NCI-H187 (cell line): ENCODE measurements around the gene ARID5B.

ENCODE experiments used
- DNase-seq, 2 experiments: peaks; one replicate each; lab custom pipeline; 2025; lab: John Stamatoyannopoulos, UW

The ARID5B gene

GRCh38 chr10:62050893-62051433, 149.5 kb downstream of the ARID5B start:
- DNase-seq: no peak

- no peak for DNase-seq
Measured at GRCh38 chr10:62052276-62052675, 150.8 kb downstream of the ARID5B start.

- no peak for DNase-seq
Measured at GRCh38 chr10:62053860-62054259, 152.4 kb downstream of the ARID5B start.

DNA sequence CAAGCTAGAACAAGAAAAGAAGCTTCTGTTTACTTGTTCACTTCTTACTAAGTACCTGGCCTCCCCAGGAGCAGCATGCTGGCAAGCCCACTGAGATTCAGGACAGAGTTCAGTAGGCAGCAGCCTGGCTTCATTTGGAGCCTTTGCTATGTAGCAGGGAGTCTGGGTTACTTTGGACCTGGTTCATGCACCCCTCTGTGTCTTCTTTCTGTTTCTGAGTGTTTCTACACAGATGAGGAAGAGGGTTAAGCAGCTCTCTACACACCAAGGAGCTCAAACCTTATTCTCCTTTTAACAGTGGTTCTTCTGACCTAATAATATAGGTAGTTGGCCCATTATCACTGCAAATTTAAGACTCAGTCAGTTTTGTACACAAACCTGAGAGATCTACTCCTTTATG, 152.9 kb downstream of the ARID5B start:
- DNase-seq: no peak

DNA sequence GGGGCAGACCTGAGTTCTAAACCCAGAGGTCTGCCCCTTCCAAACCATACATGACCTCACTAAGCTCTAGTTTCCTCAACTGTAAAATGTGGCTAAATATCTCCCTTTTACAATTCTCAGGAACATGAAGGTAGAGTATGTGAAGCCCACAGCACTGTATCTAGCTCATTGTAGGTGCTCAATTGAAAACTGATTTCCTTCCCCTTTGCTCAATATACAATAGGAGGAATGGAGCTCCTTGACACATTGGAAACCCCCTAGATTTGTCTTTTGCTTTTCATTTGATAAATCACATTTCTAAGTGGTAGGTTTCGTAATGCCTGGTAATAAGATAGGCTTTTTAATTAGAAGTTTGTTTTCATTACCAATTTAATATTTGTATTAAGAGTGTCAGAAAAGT, 153.3 kb downstream of the ARID5B start:
- DNase-seq: no peak

DNA sequence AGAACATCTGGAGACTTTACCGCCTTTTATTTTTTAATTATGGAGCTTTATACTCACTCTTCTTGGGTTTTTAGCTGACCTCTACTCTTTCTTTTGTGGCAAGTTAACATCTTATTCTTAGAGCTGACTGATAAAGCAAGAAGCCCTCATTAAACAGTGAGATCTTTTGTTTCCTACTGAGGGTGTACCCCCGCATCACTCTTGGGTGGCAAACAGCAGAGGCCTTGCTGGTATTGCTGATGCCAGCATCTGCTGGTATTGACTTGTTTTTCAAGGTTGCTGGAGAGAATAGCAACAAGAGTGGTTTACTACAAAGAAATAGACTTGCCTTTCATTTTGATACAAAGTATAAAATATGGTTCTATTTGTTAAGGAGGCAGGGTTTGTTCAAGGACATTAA, 154.7 kb downstream of the ARID5B start:
- DNase-seq: no peak

- DNase-seq: no peak
Measured at GRCh38 chr10:62056698-62057097, 155.2 kb downstream of the ARID5B start.

DNA sequence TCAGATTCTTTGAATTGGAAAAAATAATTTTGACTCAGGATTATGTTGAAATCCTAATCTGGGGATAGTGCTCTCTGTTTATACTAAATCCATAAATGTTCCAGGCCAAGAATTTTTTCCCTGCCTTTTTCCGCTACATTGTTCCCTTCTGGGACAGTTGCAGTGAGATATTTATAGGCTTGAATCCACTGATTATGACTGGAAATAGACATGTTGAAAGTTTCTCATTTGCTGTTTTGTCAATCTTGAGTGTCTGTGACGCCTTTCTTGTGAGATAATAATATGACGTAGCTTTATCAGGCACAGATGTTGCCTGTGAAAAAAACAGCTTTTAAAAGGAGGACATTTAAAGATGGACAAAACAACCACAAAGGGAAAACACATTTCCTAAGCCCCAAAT, 155.9 kb downstream of the ARID5B start:
- no peak for DNase-seq

- DNase-seq: no peak
Measured at GRCh38 chr10:62057850-62058249, 156.4 kb downstream of the ARID5B start.

DNA sequence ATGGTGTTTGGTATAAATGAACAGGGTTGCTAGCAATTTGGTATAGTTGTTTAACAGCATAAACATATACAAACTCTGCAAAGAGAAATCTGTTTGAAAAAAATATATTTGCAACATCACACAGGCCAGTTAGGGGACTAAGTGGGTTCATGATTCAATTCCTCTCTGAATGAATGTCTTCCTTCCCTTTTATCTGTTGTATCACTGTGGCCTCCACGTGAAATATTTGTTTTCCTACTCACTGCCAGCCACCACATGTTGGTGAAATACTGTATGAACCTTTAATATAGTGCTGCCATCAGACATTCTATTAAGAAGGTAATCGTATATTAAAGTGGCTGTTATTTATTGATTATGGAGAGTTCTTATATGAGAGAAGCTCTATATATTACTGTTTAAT, 157.0 kb downstream of the ARID5B start:
- DNase-seq: no peak

- DNase-seq: no peak
Measured at GRCh38 chr10:62058896-62059216, 157.4 kb downstream of the ARID5B start.

GRCh38 chr10:62059217-62059920, 157.9 kb downstream of the ARID5B start:
- no peak for DNase-seq

DNA sequence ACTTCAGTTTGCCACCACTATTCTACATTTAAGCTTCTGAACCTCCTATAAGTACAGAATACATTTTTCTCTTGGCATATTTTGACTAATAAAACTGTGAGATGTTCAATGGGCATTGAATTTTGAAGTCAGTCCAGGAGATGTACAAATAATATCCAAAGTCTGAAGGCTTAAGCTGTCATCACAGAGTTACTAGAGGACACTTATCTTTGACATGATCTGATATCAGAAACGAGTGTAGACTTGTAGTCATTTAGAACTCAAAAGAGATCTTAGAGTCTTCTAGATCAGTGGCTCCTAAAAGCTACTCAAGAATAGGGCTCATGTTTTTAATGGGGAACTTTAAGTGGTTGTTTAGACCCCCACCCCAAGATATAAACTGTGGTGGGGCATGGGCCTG, 160.5 kb downstream of the ARID5B start:
- DNase-seq: no peak

DNA sequence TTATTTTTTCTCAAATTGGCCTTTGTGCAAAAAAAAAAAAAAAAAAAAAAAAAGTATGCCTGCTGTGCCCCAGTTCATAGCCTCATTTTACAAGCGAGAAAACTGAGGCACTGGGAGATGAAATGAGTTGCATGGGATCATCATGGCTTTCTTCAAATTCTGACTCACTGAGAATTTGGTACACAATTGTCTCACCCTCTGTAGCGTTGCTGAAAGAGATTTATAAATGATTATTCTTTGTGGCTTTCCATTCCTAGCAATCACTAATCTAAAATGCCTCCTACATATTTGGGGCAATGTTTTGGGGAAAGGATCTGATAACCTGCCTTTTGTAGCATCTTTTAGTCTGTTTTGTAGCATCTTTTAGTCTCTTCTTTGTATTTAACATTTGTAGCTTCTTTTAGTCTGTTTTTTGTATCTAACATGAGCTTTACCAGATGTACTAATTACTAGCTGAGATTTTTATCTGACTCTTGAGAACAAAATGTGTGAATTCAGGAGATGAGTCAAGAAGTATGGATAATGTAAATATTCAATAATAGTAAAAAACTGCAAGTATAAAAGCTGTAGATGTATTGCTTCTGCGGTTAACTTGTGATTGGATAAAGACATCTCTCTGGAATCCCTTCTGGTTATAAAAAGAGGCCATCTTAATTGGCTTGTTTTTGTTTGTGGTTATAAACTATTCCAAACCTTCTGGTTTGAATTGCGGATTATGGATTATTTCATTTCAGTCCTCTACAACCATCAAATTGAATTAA, 161.4 kb downstream of the ARID5B start:
- DNase-seq: no peak

GRCh38 chr10:62063795-62064472, 162.4 kb downstream of the ARID5B start:
- DNase-seq: no peak

GRCh38 chr10:62067560-62067959, 166.1 kb downstream of the ARID5B start:
- DNase-seq: no peak

DNA sequence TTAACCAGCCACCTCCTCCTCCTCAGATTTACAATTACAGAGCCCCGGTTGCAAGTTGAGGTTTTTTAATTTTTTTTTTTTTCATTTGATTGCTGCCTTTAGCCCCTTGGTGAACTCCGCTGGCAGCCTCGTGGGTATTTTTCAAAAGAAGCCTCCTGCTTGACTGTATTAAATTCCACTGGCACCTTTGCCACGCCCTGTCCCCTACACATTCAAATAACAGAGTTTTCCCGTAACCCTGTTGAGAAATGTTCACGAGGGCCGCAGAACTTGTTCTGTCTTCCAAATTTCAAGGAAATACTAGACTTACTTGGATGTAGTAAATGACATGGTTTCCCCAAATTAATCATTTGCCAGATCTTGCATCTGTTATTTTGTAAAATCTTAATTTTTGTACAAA, 167.0 kb downstream of the ARID5B start:
- DNase-seq: no peak

DNA sequence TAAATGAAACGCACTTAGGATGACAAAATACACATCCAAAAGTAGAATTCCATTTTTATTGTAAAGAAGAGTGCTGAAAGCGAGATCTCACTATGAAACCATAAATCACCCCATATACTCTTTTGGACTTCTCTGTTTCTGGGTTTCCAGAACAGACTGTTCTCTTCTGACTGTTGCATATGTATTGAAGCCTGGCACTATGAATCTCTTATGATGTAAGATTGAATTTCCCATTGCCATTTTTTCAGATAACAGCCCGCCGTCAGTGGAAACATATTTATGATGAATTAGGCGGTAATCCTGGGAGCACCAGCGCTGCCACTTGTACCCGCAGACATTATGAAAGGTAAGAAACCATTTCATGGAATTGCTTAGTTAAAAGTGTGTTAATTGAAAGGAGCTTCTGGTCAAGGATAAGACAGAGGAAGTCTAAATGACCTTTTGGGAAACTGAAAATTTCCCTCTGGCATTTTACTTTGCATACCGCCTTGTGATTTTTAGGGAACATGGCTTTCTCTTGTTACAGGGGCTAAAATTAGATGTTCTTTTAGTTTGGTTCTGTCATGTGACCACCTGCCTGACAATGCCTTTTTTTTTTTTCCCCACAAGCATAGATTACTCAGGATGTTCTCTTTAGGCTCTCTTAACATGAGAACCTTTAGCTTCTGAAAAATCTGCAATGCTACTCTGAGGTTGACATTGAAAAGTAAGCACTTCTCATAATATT, 168.1 kb downstream of the ARID5B start:
- no peak for DNase-seq

DNA sequence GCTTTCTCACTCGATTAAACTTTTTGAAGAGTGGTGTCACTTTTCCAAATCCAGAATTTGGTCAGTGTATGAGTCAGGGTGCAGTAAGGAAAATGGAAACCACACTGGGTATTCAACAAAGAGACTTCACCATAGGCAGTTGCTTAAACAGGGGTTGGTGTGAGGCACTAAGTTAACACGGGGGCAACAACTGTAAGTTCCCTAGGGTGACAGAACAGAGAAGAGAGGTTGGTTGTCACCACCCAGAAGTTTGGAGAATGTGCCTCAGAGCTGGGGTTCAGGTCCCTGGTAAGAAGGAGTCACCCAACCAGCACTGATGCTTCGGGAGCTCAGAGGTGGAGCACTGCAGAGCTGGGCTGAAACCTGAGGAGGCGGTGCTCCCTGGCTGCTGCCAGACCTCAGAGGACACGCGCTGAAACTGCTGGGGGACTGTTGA, 170.4 kb downstream of the ARID5B start:
- DNase-seq: no peak

DNA sequence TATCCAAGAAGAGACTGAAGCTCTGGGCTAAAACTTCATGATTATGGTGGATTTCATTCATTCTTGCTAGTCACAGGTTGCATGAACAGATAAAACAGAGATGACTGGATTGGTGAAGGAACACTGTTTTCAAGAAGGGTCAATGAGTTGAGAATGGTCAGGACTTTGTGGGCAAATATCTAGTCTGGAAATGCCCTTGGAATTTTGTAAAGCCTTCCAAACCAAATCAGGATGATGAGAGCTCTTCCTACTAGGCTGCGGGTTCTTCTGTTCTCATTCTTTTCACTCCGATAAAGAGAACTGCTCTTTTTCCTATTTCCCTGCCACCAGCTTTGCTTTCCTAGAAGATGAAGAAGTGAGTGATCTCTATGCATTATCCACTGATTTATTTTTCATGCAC, 171.4 kb downstream of the ARID5B start:
- no peak for DNase-seq

DNA sequence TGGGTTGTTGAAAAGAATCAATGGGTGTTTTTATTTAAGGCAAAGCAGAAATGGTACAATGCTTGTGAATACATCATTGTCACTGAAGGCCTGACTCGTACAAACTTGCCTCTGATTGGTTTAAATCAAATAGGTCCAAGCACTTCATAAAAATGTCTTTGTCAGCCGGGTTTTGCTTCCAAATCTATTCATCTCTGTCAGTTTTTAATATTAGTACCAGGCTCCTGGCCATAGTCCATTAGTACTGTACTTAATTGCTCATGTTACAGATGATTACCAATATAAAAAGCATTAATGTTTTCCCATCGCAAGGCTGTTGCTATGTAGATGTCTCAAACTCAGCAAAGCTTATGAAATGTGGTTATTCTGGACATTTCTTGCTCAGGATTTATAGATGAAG, 171.9 kb downstream of the ARID5B start:
- DNase-seq: no peak

DNA sequence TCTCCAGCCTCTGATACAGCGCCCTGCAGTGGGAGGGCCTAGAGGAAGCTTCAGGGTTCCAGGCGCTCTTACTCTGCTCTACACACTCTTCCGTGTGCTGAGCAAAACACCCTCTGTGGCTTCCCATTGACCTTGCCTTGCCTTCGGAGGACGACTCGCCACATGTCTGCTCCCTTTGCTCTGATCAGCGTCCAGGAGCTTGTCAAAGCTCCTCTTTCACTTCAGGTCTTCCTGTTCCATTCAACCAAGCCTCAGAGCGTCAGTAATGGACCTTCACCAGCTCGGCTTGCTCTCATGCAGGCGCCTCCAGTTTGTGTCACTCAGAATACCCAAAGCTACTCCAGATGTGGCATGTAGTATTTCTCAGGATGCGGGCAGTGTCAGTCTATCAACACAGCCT, 173.9 kb downstream of the ARID5B start:
- DNase-seq: no peak
